Kidney (tissue), 14 donors: ENCODE data around the gene PLCXD1. TPM values are rescaled to one million over a fixed set of nuclear protein-coding genes. Genes with fewer than 3 reads are reported as not detected.
A peak's percentile ranks its signal among the peaks of the same experiment; 100 is the strongest.
"Not testable (repeated sequence)": the region's sequence is repeated elsewhere in the genome, so short reads cannot be mapped to it uniquely, and the experiment has no call there.

ENCODE experiments used
- DNase-seq, 5 donors: peaks; one replicate each; pipeline ENCODE4 v3.0.0-alpha.2; 2013 to 2020
- FAIRE-seq: peaks from 2 replicates; lab custom pipeline; 2012; peaks lifted over from hg19 to GRCh38; lab: Jason Lieb, UNC
- H3K27ac ChIP-seq, 2 donors: one replicate each; pipeline ENCODE4 v1.7.0; 2013; ENCODE audit warnings: low read depth in 2 of 2, low read length in 2 of 2, inconsistent platforms in 1 of 2
- H3K27me3 ChIP-seq: one replicate; pipeline ENCODE4 v1.7.1; 2013; ENCODE audit warnings: low read length, inconsistent platforms; ENCODE audit not compliant: control insufficient read depth, insufficient read depth
- H3K36me3 ChIP-seq, 3 donors: one replicate each; pipeline versions ENCODE4 v1.7.0 to v1.7.1; 2013; ENCODE audit warnings: low read length in 3 of 3, control low read depth in 1 of 3, inconsistent platforms in 1 of 3; ENCODE audit not compliant: insufficient read depth in 3 of 3, control insufficient read depth in 2 of 3
- H3K4me1 ChIP-seq, 3 donors: one replicate each; pipeline versions ENCODE4 v1.7.0 to v1.7.1; 2013; ENCODE audit warnings: low read length in 3 of 3, inconsistent platforms in 1 of 3, low read depth in 1 of 3; ENCODE audit not compliant: control insufficient read depth in 2 of 3, insufficient read depth in 2 of 3
- H3K4me3 ChIP-seq, 3 donors: one replicate each; pipeline versions ENCODE4 v1.7.0 to v1.8.1; 2013; ENCODE audit warnings: low read length in 3 of 3, control low read depth in 1 of 3, inconsistent platforms in 1 of 3
- H3K9ac ChIP-seq, 3 donors: one replicate each; pipeline versions ENCODE4 v1.7.0 to v1.7.1; 2013; ENCODE audit warnings: low read length in 3 of 3, control low read depth in 1 of 3, inconsistent platforms in 1 of 3
- H3K9me3 ChIP-seq, 3 donors: one replicate each; pipeline versions ENCODE4 v1.7.0 to v1.7.1; 2013; ENCODE audit warnings: low read length in 3 of 3, control low read depth in 1 of 3, inconsistent platforms in 1 of 3; ENCODE audit not compliant: control insufficient read depth in 2 of 3, insufficient read depth in 1 of 3
- intact Hi-C: fragments of 100-400 bp; cut with DNase I; formaldehyde crosslinking; loops from one replicate; pipeline ENCODE4 v1.11.1; 2022
- polyA plus RNA-seq: library from polyadenylated mRNA; stranded (reverse); fragments of 350-450 nt; fragmentation: Illumina TruSeq; extraction: RNeasy Lipid Tissue Mini Kit (QIAGEN cat#74804); gene quantifications from one replicate; pipeline ENCODE4 v1.2.3, GENCODE V29; 2014; ENCODE audit warnings: low read depth, low replicate concordance; ENCODE audit not compliant: insufficient read depth
- total RNA-seq: library from RNA; stranded (reverse); fragmentation: NEBNext Ultra II Directional; extraction: Animal tissue kit (Norgen Biotek cat#: 25700); gene quantifications from one replicate; pipeline ENCODE4 v1.2.1, GENCODE V29; 2021
- TF ChIP-seq, protein P1 (sequence below): IDR thresholded peaks from 3 replicates; pipeline ENCODE4 v1.5.1; 2012; ENCODE audit warnings: mild to moderate bottlenecking, moderate library complexity, borderline replicate concordance; ENCODE audit not compliant: insufficient read depth; ENCODE audit errors: extremely low read depth
- donor health status: control.
- donor health status: control.
- donor health status: control.
- donor health status: control.
- donor health status: control.
- donor health status: DM: yes; HTN: yes; CAD: no.
- donor health status: Normal renal cell carcinoma (clear cell type).

The PLCXD1 gene
- total and polyA plus RNA-seq, 2 donors from 2014 or later, result 4.9 to 11.0 TPM

DNA sequence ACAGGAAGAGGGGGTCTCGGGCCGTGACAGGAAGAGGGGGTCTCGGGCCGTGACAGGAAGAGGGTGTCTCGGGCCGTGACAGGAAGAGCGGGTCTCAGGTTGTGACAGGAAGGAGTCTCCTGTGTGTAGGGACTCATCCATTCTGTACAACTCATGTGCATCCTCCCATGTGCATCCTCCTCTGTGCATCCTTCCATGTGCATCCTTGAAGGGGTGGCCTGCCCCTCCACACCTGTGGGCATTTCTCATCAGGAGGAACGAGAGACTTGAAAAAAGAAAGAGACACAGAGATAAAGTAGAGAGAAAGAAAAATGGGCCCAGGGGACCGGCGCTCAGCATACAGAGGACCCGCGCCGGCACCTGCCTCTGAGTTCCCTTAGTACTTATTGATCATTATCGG, 30.2 kb upstream of the PLCXD1 start:
- no peaks in the 10 kb centered on the region for H3K36me3 ChIP-seq
- H3K9me3 ChIP-seq, result no peaks in the 10 kb centered on the region
- H3K4me1 ChIP-seq, result no peaks in the 10 kb centered on the region
- no peak overlapping the region for H3K9ac ChIP-seq
- no peaks in the 10 kb centered on the region for H3K27me3 ChIP-seq
- no peak overlapping the region for H3K27ac ChIP-seq
- intact Hi-C loops, result no loop called here
- FAIRE-seq (no peak), DNase-seq (peak in 2 of 5 donors; percentile 12 to 29)
- TF ChIP-seq, protein P1, sequence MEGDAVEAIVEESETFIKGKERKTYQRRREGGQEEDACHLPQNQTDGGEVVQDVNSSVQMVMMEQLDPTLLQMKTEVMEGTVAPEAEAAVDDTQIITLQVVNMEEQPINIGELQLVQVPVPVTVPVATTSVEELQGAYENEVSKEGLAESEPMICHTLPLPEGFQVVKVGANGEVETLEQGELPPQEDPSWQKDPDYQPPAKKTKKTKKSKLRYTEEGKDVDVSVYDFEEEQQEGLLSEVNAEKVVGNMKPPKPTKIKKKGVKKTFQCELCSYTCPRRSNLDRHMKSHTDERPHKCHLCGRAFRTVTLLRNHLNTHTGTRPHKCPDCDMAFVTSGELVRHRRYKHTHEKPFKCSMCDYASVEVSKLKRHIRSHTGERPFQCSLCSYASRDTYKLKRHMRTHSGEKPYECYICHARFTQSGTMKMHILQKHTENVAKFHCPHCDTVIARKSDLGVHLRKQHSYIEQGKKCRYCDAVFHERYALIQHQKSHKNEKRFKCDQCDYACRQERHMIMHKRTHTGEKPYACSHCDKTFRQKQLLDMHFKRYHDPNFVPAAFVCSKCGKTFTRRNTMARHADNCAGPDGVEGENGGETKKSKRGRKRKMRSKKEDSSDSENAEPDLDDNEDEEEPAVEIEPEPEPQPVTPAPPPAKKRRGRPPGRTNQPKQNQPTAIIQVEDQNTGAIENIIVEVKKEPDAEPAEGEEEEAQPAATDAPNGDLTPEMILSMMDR, result no peak
- no peak overlapping the region for H3K4me3 ChIP-seq

DNA sequence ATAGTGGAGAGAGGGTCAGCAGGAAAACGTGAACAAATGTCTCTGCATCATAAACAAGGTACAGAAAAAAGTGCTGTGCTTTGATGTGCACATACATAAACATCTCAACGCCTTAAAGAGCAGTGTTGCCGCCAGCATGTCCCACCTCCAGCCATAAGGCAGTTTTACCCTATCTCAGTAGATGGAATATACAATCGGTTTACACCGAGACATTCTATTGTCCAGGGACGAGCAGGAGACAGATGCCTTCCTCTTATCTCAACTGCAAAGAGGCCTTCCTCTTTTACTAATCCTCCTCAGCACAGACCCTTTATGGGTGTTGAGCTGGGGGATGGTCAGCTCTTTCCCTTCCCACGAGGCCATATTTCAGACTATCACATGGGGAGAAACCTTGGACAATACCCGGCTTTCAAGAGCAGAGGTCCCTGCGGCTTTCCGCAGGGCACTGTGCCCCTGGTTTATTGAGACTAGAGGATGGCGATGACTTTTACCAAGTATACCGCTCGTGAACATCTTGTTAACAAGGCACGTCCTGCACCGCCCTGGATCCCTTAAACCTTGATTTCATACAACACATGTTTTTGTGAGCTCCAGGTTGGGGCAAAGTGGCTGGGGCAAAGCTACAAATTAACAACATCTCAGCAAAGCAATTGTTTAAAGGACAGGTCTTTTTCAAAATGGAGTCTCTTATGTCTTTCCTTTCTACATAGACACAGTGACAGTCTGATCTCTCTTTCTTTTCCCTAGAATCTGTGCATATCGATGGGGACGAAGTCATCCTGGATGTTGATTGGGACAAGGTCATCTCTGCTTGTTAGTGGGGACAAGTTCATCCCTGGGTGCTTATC, 29.6 kb upstream of the PLCXD1 start:
- H3K9ac ChIP-seq, H3K27me3 ChIP-seq, H3K4me3 ChIP-seq, H3K27ac ChIP-seq, H3K4me1 ChIP-seq, H3K36me3 ChIP-seq, H3K9me3 ChIP-seq, FAIRE-seq, intact Hi-C loops: not testable (repeated sequence)
- DNase-seq, result peak in 1 of 5 donors; percentile 10

DNA sequence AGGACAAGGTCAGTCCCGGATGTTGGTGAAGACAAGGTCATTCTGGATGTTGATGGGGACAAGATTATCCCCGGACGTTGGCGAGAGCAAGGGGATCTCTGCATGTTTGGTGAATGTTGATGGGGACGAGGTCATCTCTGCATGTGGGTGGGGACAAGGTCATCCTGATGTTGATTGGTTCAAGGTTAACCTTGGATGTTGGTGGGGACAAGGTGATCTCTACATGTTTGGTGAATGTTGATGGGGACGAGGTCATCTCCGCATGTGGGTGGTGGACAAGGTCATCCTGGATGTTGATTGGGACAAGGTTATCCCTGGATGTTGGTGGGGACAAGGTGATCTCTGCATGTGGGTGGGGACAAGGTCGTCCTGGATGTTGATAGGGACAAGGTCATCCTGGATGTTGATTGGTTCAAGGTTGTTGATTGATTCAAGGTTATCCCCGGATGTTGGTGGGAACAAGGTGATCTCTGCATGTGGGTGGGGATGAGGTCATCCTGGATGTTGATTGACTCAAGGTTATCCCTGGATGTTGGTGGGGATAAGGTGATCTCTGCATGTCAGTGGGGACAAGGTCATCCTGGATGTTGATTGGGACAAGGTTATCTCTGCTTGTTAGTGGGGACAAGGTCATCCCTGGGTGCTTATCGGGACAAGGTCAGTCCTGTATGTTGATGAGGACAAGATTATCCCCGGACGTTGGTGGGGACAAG, 28.8 kb upstream of the PLCXD1 start:
- no peaks in the 10 kb centered on the region for H3K36me3 ChIP-seq
- TF ChIP-seq, protein P1, result no peak
- H3K9ac ChIP-seq, result no peak overlapping the region
- no peak overlapping the region for H3K27ac ChIP-seq
- intact Hi-C loops, result no loop called here
- no peaks in the 10 kb centered on the region for H3K4me1 ChIP-seq
- no peaks in the 10 kb centered on the region for H3K9me3 ChIP-seq
- H3K27me3 ChIP-seq, result no peaks in the 10 kb centered on the region
- FAIRE-seq, result no peak
- H3K4me3 ChIP-seq, result no peak overlapping the region
- peak in 1 of 5 donors; percentile 15 for DNase-seq

DNA sequence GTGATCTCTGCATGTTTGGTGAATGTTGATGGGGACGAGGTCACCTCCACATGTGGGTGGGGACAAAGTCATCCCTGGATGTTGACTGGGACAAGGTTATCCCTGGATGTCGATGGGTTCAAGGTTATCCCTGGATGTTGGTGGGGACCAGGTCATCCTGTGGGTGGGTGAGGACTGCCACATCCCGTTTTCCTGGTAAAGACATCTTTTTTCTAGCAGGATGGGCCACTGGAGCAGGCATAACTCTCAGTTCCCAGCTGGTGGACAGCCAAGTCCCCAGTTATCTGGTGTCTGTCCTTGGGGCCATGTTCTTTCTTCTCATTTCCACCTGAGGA, 28.3 kb upstream of the PLCXD1 start:
- peak in 1 of 5 donors; percentile 7 for DNase-seq
- FAIRE-seq, result no peak

More for the DNA sequence above, 28.3 kb upstream of the PLCXD1 start:
- H3K9me3 ChIP-seq, result no peaks in the 10 kb centered on the region
- intact Hi-C loops, result no loop called here
- H3K4me1 ChIP-seq, result no peaks in the 10 kb centered on the region
- H3K36me3 ChIP-seq, result no peaks in the 10 kb centered on the region
- H3K27me3 ChIP-seq, result no peaks in the 10 kb centered on the region
- H3K27ac ChIP-seq, result no peak overlapping the region
- H3K4me3 ChIP-seq, result no peak overlapping the region
- H3K9ac ChIP-seq, result no peak overlapping the region
- TF ChIP-seq, protein P1, result no peak
